H1 (cell line): ENCODE data around the gene ZNF705A.

Experiments
- BRCA1 ChIP-seq: IDR thresholded peaks from 2 replicates; pipeline ENCODE4 v1.6.1; 2012; ENCODE audit warnings: low read depth, low read length, improper control_type of control experiment
- CBX5 ChIP-seq: fragments of 300-800, 300-1000 bp; sonication (generic); IDR thresholded peaks from 2 replicates; pipeline ENCODE4 v1.7.1; 2016; ENCODE audit warnings: antibody characterized with exemption, low read length, low read depth
- CBX8 ChIP-seq: fragments of 300-800, 300-1000 bp; sonication (generic); IDR thresholded peaks from 2 replicates; pipeline ENCODE4 v1.7.1; 2016; ENCODE audit warnings: low read depth, low read length, borderline replicate concordance
- EP300 ChIP-seq, 2 experiments: IDR thresholded peaks; 1 replicate in 1 of 2; 2 replicates in 1 of 2; pipeline ENCODE4 v1.6.1; 2011 to 2012; ENCODE audit warnings: low read depth in 2 of 2, low read length in 2 of 2, mild to moderate bottlenecking in 2 of 2, borderline replicate concordance in 1 of 2, inconsistent platforms in 1 of 2, moderate library complexity in 1 of 2
- GTF2F1 ChIP-seq: IDR thresholded peaks from 2 replicates; pipeline ENCODE4 v1.6.1; 2012; ENCODE audit warnings: low read depth, low read length, improper control_type of control experiment, borderline replicate concordance
- HDAC2 ChIP-seq, 2 experiments: fragments of 300-600 bp in 1 of 2; sonication (generic) in 1 of 2; IDR thresholded peaks; 2 replicates each; pipeline ENCODE4 v1.6.1; 2011 to 2012; ENCODE audit warnings: low read depth in 2 of 2, low read length in 2 of 2, mild to moderate bottlenecking in 2 of 2, moderate library complexity in 2 of 2, borderline replicate concordance in 1 of 2, inconsistent platforms in 1 of 2
- NRF1 ChIP-seq: IDR thresholded peaks from 2 replicates; pipeline ENCODE4 v1.6.1; 2011; ENCODE audit warnings: mild to moderate bottlenecking, low read depth, low read length, improper control_type of control experiment
- POLR2A ChIP-seq, 2 experiments: IDR thresholded peaks; 1 replicate in 1 of 2; 2 replicates in 1 of 2; pipeline ENCODE4 v1.6.1; 2011; ENCODE audit warnings: low read depth in 2 of 2, low read length in 2 of 2, mild to moderate bottlenecking in 2 of 2; ENCODE audit errors: control extremely low read depth in 1 of 2
- POLR2AphosphoS5 ChIP-seq: IDR thresholded peaks from 2 replicates; pipeline ENCODE4 v1.6.1; 2011; ENCODE audit warnings: low read depth, low read length
- RXRA ChIP-seq: IDR thresholded peaks from 2 replicates; pipeline ENCODE4 v1.6.1; 2011; ENCODE audit warnings: low read depth, mild to moderate bottlenecking, low read length, moderate library complexity; ENCODE audit not compliant: insufficient read depth
- SP4 ChIP-seq: IDR thresholded peaks from 2 replicates; pipeline ENCODE4 v1.6.1; 2012; ENCODE audit warnings: low read length, inconsistent platforms
- TF ChIP-seq, protein P1 (sequence below), 3 experiments: IDR thresholded peaks; 1 replicate in 2 of 3; 2 replicates in 1 of 3; pipeline versions ENCODE4 v1.5.1 to v1.6.1; 2011; ENCODE audit warnings: low read length in 3 of 3, mild to moderate bottlenecking in 3 of 3, inconsistent platforms in 2 of 3, low read depth in 1 of 3, moderate library complexity in 1 of 3; ENCODE audit not compliant: insufficient read depth in 1 of 3; ENCODE audit errors: control extremely low read depth in 1 of 3
- TF ChIP-seq, protein P2 (sequence below): IDR thresholded peaks from 2 replicates; pipeline ENCODE4 v1.6.1; 2011; ENCODE audit warnings: low read length, improper control_type of control experiment

DNA sequence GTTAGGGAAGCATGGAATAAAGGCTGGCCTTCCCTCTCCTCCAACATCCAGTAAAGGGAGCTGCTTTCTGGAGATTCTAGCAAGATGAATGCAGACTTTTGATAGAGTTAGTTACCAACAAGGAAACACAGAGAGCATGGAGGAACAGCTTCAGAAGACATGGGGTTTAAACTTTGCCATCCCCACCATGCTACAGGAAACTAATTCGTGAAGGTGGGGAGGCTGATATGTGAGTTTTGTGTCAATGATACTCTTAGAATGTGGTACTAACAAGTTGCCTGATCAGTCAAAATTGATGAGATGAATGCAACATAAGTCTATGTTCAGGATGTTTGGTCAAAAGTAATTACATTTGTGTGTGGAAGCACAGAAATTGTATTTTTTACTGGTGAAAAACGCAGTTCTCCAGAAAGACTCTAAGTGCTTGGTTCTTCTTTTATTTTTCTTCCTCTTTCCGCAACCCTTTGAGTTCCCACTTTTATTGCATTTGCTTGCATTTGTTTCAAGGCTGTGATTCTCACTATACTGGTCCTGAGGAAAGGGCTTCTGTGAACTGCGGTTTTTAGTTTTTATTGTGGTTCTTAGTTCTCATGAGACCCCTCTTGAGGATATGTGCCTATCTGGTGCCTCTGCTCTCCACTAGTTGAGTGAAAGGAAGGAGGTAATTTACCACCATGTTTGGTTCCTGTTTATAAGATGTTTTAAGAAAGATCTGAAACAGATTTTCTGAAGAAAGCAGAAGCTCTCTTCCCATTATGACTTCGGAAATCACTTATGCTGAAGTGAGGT lies 33.5 kb upstream of the ZNF705A start, which contains the start of gene CLEC4A:
- TF ChIP-seq, protein P1, sequence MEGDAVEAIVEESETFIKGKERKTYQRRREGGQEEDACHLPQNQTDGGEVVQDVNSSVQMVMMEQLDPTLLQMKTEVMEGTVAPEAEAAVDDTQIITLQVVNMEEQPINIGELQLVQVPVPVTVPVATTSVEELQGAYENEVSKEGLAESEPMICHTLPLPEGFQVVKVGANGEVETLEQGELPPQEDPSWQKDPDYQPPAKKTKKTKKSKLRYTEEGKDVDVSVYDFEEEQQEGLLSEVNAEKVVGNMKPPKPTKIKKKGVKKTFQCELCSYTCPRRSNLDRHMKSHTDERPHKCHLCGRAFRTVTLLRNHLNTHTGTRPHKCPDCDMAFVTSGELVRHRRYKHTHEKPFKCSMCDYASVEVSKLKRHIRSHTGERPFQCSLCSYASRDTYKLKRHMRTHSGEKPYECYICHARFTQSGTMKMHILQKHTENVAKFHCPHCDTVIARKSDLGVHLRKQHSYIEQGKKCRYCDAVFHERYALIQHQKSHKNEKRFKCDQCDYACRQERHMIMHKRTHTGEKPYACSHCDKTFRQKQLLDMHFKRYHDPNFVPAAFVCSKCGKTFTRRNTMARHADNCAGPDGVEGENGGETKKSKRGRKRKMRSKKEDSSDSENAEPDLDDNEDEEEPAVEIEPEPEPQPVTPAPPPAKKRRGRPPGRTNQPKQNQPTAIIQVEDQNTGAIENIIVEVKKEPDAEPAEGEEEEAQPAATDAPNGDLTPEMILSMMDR (IDR thresholded peaks at IDR 0.05; ENCODE audit: control extremely low read depth in 1 of 3, insufficient read depth in 1 of 3, low read depth in 1 of 3, low read length in 3 of 3) = no peak
- TF ChIP-seq RXRA (no peak), SP4 (no peak), CBX5 (no peak), POLR2A (IDR thresholded peaks at IDR 0.05; ENCODE audit: control extremely low read depth in 1 of 2, low read depth in 2 of 2, low read length in 2 of 2) (no peak), CBX8 (no peak), BRCA1 (no peak), EP300 (IDR thresholded peaks at IDR 0.05; ENCODE audit: borderline replicate concordance in 1 of 2, low read depth in 2 of 2, low read length in 2 of 2) (no peak), NRF1 (no peak), GTF2F1 (no peak), HDAC2 (IDR thresholded peaks at IDR 0.05; ENCODE audit: borderline replicate concordance in 1 of 2, low read depth in 2 of 2, low read length in 2 of 2) (no peak), POLR2AphosphoS5 (no peak)
- TF ChIP-seq, protein P2, sequence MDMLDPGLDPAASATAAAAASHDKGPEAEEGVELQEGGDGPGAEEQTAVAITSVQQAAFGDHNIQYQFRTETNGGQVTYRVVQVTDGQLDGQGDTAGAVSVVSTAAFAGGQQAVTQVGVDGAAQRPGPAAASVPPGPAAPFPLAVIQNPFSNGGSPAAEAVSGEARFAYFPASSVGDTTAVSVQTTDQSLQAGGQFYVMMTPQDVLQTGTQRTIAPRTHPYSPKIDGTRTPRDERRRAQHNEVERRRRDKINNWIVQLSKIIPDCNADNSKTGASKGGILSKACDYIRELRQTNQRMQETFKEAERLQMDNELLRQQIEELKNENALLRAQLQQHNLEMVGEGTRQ = no peak
